ENCODE data around the gene CLASP2.

DNA sequence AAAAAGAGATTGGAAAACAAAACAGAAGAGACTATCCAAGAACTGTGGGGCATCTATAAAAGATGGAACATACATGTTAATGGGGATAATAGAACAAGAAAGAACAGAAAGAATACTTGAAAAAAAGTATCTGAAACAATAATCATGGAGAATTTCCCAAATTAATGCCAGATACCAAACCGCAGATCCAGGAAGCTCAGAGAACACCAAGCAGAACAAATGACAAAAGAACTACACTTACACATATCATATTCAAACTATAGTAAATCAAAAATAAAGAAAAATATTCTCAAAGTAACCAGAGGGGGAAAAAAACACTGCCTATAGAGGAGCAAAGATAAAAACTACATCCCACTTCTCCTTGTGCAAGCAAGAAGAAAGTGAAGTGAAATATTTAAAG lies 40.0 kb downstream of the CLASP2 start:
- TF ChIP-seq CTCF (conservative IDR thresholded peaks at IDR 0.05) (no peak), ZFX (IDR thresholded peaks at IDR 0.05) (no peak)

Measured in C4-2B (cell line).